SK-N-SH treated with all-trans-retinoic acid at 6 μM for 48 hours (cell line): ENCODE results near the gene PALLD.

ENCODE experiments used
- ARNTL ChIP-seq: fragments of 450-650 bp; formaldehyde crosslinking; IDR thresholded peaks from 2 replicates; pipeline ENCODE4 v1.5.0; 2020; ENCODE audit warnings: low read depth, mild to moderate bottlenecking, moderate library complexity, borderline replicate concordance
- CREB5 ChIP-seq: fragments of 250-450 bp; sonication (Bioruptor Pico); IDR thresholded peaks from 2 replicates; pipeline ENCODE4 v1.5.1; 2020; ENCODE audit warnings: low read depth, mild to moderate bottlenecking, moderate library complexity
- OSR1 ChIP-seq: fragments of 250-450 bp; sonication (Bioruptor Pico); IDR thresholded peaks from 2 replicates; pipeline ENCODE4 v1.8.0; 2022; ENCODE audit warnings: moderate library complexity, mild to moderate bottlenecking, inconsistent platforms
- PATZ1 ChIP-seq: fragments of 250-450 bp; sonication (Bioruptor Pico); IDR thresholded peaks from 2 replicates; pipeline ENCODE4 v1.8.0; 2020; ENCODE audit warnings: mild to moderate bottlenecking, moderate library complexity, borderline replicate concordance
- POU6F1 ChIP-seq: fragments of 250-450 bp; sonication (Bioruptor Pico); IDR thresholded peaks from 2 replicates; pipeline ENCODE4 v1.8.0; 2021; ENCODE audit warnings: low read depth, mild to moderate bottlenecking, moderate library complexity, borderline replicate concordance
- PPARA ChIP-seq: fragments of 250-450 bp; sonication (Bioruptor Pico); IDR thresholded peaks from 2 replicates; pipeline ENCODE4 v1.5.0; 2020; ENCODE audit warnings: mild to moderate bottlenecking, borderline replicate concordance
- RARB ChIP-seq: fragments of 250-450 bp; sonication (Bioruptor Pico); IDR thresholded peaks from 2 replicates; pipeline ENCODE4 v1.8.0; 2021; ENCODE audit warnings: mild to moderate bottlenecking, moderate library complexity
- SNAI2 ChIP-seq: fragments of 250-450 bp; sonication (Bioruptor Pico); IDR thresholded peaks from 2 replicates; pipeline ENCODE4 v1.5.0; 2020; ENCODE audit warnings: mild to moderate bottlenecking, moderate library complexity
- TOX ChIP-seq: fragments of 250-450 bp; sonication (Bioruptor Pico); IDR thresholded peaks from 2 replicates; pipeline ENCODE4 v1.8.0; 2021; ENCODE audit warnings: mild to moderate bottlenecking, moderate library complexity, borderline replicate concordance
- ZC3H10 ChIP-seq: fragments of 250-450 bp; sonication (Bioruptor Pico); IDR thresholded peaks from 2 replicates; pipeline ENCODE4 v1.5.1; 2021; ENCODE audit warnings: mild to moderate bottlenecking, moderate library complexity
- ZFP3 ChIP-seq: fragments of 250-450 bp; sonication (Bioruptor Pico); IDR thresholded peaks from 2 replicates; pipeline ENCODE4 v1.5.0; 2020; ENCODE audit warnings: mild to moderate bottlenecking, moderate library complexity
- ZFP30 ChIP-seq: fragments of 450-650 bp; formaldehyde crosslinking; IDR thresholded peaks from 2 replicates; pipeline ENCODE4 v1.5.0; 2022; ENCODE audit warnings: mild to moderate bottlenecking, moderate library complexity
- ZNF70 ChIP-seq: fragments of 450-650 bp; formaldehyde crosslinking; IDR thresholded peaks from 2 replicates; pipeline ENCODE4 v1.5.0; 2020; ENCODE audit warnings: mild to moderate bottlenecking, moderate library complexity

- no peak for TF ChIP-seq ZNF70
- no peak for TF ChIP-seq POU6F1 (CRISPR knock-in tag)
- no peak for TF ChIP-seq ARNTL (CRISPR knock-in tag)
- TF ChIP-seq CREB5, result no peak
- no peak for TF ChIP-seq ZFP3 (CRISPR knock-in tag)
- TF ChIP-seq SNAI2 (CRISPR knock-in tag), result no peak
- no peak for TF ChIP-seq ZFP30 (CRISPR knock-in tag)
- TF ChIP-seq TOX (CRISPR knock-in tag), result no peak
- TF ChIP-seq PATZ1 (CRISPR knock-in tag), result no peak
- TF ChIP-seq PPARA, result no peak
- TF ChIP-seq OSR1 (CRISPR knock-in tag), result no peak
- no peak for TF ChIP-seq RARB (CRISPR knock-in tag)
- no peak for TF ChIP-seq ZC3H10 (CRISPR knock-in tag)
Observed at GRCh38 chr4:168605411-168605810, 108.6 kb downstream of the PALLD start.
